GM21529 (cell line): ENCODE data around the gene ZC3H18.
A peak's percentile ranks its signal among the peaks of the same experiment; 100 is the strongest.

Experiments
- ATAC-seq: cut with Tn5 transposase; IDR thresholded peaks from one replicate; pipeline ENCODE4 v1.9.1; 2021; ENCODE audit not compliant: unreplicated experiment

The ZC3H18 gene

DNA sequence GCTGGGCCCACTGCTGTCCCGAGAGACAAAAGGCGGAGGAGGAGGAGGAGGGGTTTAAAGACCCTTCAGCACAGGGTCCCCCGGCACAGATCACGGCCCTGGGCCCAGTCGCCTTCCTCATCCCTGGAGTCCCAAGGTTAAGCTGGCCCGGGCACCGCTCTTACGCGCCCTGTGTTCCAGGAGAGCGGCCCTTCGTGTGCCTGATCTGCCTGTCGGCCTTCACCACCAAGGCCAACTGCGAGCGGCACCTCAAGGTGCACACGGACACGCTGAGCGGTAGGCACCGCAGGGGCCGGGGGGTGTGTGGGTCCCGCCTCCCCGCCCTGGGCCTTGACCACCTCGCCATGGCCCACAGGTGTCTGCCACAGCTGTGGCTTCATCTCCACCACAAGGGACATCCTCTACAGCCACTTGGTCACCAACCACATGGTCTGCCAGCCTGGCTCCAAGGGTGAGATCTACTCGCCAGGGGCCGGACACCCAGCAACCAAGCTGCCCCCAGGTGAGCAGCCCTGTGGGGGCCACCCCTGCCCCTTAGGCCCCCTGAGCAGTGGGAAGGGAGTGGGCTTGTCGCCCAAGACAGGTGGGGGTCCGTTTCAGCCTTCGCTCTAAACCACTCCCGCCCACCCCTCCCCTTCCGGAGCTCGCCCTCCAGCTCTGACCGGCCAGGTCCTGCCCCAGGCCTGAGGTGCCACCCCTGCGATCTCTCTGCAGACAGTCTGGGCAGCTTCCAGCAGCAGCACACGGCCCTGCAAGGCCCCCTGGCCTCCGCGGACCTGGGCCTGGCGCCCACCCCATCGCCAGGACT is 37.6 kb upstream of the ZC3H18 start:
- no peak for ATAC-seq

DNA sequence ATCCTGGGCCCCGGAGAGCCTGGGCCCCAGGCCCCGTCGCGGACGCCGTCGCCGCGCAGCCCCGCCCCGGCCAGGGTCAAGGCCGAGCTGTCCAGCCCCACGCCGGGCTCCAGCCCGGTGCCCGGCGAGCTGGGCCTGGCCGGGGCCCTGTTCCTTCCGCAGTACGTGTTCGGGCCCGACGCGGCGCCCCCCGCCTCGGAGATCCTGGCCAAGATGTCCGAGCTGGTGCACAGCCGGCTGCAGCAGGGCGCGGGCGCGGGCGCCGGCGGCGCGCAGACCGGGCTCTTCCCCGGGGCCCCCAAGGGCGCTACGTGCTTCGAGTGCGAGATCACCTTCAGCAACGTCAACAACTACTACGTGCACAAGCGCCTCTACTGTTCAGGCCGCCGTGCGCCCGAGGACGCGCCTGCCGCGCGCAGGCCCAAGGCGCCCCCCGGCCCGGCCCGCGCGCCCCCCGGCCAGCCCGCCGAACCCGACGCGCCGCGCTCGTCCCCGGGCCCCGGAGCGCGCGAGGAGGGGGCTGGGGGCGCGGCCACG is 36.8 kb upstream of the ZC3H18 start:
- ATAC-seq, result no peak

- ATAC-seq, result peak; percentile 66
Observed at GRCh38 chr16:88533932-88534637, 36.1 kb upstream of the ZC3H18 start.

GRCh38 chr16:88534638-88535190 is 35.5 kb upstream of the ZC3H18 start:
- peak; percentile 6 for ATAC-seq

DNA sequence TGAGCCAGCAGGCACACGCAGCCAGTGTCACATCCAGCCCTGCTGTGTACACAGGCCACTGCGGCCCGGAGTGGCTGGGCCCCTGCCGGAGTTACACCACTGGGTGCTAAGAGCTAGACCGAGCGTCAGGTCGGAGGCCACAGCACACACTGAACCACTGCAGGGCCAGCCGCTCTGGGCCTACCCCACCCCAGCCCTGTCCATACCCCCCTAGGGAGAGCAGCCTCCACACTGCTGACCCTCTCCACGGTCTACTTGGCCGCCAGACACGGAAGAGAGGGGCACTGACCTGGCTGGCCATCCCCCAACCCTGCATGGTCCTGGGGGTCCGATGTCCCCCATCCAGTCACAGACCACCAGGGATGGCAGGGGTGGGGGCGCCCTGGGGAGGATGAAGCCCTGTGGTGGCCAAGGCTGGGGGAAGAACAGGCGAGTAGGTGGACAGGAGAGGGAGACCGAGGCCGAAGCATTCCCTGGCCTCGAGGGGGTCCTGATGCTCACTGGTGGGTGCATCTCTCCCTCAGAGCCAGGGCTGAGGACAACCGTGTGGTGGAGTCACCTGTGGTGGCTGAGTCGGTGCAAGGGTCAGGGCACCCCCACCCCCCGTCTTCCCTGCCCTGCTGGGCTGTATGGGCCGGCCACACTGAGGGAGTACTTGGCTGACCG is 34.9 kb upstream of the ZC3H18 start:
- ATAC-seq, result no peak

- no peak for ATAC-seq
Observed at GRCh38 chr16:88535857-88536222, 34.4 kb upstream of the ZC3H18 start.

- no peak for ATAC-seq
Observed at GRCh38 chr16:88536510-88536909, 33.7 kb upstream of the ZC3H18 start.

GRCh38 chr16:88536971-88537751 is 33.0 kb upstream of the ZC3H18 start:
- ATAC-seq, result no peak

GRCh38 chr16:88537859-88538258 is 32.3 kb upstream of the ZC3H18 start:
- ATAC-seq, result no peak

DNA sequence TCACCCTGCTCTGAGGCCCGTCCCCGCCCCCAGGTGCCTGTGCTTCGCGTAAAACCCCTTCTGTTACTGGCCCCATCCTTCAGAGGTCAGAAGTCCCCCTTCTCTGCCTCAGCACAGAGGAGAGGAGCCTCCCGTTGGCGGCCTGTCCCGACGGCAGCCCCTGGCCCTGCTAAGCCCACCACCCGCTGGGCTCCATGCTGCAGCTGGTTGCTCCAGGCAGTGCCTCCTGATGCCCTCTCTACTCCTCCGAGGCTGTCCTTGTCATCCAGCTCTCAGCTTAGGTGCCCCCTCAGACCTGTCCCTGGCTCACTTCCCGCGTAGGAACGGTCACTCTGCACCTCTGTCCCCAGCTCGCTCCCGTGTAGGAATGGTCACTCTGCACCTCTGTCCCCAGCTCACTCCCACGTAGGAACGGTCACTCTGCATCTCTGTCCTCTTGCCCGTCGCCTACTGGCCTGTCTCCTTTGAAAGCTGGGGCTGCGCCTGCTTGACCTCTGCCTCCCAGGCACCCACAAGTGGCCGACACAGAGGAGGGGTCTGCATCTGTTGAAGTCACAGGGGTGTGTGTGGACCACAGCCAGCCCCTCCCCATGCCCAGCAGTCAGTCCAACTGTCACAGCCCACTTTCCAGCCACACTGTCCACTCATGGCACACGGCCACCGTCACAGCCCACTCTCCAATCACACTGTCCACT is 31.7 kb upstream of the ZC3H18 start:
- ATAC-seq, result no peak

GRCh38 chr16:88539261-88539651 is 30.9 kb upstream of the ZC3H18 start:
- ATAC-seq, result no peak

GRCh38 chr16:88539652-88540345 is 30.4 kb upstream of the ZC3H18 start:
- ATAC-seq, result no peak

- no peak for ATAC-seq
Observed at GRCh38 chr16:88540346-88540977, 29.7 kb upstream of the ZC3H18 start.

DNA sequence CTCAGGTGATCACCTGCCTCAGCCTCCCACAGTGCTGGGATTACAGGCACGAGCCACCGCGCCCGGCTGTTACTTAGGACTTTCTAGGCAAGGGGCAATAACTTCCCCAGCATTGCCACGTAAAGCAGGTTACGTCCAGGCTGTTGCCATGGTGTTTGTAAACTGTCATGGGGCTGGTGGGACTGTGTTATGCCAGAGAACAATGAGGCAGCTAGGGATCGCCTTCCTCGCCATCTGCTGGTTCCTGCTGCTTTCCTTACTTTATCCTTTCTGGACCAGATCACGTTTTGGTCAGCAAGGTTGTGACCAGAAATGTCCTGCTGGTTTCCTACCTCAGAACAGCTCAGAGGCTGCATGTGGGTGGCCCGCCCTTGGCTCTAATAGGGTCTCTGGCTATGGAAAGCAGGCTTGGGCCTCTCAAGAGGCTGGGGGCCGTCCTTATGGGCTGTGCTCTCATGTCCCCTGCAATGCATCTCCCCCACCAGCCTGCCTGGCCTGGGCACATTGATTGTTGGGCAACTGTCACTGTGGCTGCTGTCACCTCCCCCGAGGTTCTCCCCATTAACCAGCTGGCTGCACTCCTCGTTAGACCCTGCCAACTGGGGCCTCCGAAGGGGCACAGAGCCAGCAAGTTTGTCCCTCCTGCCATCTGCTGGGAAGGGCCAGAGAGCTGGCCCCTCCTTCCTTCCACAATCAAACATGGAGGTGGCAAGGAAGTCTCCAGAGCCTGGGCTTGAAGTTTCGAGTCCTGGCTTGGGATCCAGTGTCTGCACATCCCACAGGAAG is 28.2 kb upstream of the ZC3H18 start:
- ATAC-seq, result no peak

GRCh38 chr16:88543230-88543813 is 26.9 kb upstream of the ZC3H18 start:
- ATAC-seq, result no peak

DNA sequence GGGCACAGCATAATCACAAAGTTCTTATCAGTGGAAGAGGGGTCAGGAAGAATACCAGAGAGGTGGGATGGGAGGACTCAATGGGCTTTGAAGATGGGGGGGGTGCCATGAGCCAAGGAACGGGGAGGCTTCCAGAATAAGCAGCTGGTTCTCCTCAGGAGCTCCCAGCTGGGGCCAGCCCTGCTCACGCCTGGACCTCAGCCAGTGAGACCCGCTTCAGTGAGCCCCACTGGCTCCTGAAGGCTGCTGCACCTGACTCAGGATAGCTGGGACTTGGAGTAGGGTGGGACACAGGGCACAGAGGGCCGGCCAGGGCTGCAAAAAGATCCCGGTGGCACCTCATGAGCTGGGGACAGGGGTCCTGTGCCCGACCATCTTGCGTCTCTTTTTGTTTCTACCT is 24.4 kb upstream of the ZC3H18 start:
- ATAC-seq, result no peak

- no peak for ATAC-seq
Observed at GRCh38 chr16:88548131-88548874, 21.9 kb upstream of the ZC3H18 start.
